GM19328 (cell line): ENCODE results near the gene KIAA0040.

ENCODE experiments used
- ATAC-seq: cut with Tn5 transposase; IDR thresholded peaks from one replicate; pipeline ENCODE4 v1.9.1; 2021; ENCODE audit warnings: mild to moderate bottlenecking, moderate library complexity; ENCODE audit not compliant: unreplicated experiment

KIAA0040 gene

GRCh38 chr1:175203570-175204068, 11.0 kb upstream of the KIAA0040 start:
- ATAC-seq, result no peak

- no peak for ATAC-seq
Measured at GRCh38 chr1:175200678-175201521, 8.3 kb upstream of the KIAA0040 start.

GRCh38 chr1:175198332-175198731, 5.8 kb upstream of the KIAA0040 start:
- ATAC-seq, result no peak

GRCh38 chr1:175197531-175197930, 5.0 kb upstream of the KIAA0040 start:
- no peak for ATAC-seq

GRCh38 chr1:175195798-175196197, 3.2 kb upstream of the KIAA0040 start:
- ATAC-seq, result no peak

GRCh38 chr1:175195281-175195680, 2.7 kb upstream of the KIAA0040 start:
- no peak for ATAC-seq

- no peak for ATAC-seq
Measured at GRCh38 chr1:175193527-175193910, 943 bp upstream of the KIAA0040 start.

GRCh38 chr1:175192111-175192629, 406 bp downstream of the KIAA0040 start:
- ATAC-seq, result no peak

- peak; percentile 29 for ATAC-seq
Measured at GRCh38 chr1:175191659-175192058, 917 bp downstream of the KIAA0040 start.

GRCh38 chr1:175188936-175189335, 3.6 kb downstream of the KIAA0040 start:
- ATAC-seq, result peak; percentile 57

- ATAC-seq, result no peak
Measured at GRCh38 chr1:175186433-175187160, 6.0 kb downstream of the KIAA0040 start.

- no peak for ATAC-seq
Measured at GRCh38 chr1:175185903-175186302, 6.7 kb downstream of the KIAA0040 start.

- ATAC-seq, result no peak
Measured at GRCh38 chr1:175183586-175183985, 9.0 kb downstream of the KIAA0040 start.

- ATAC-seq, result no peak
Measured at GRCh38 chr1:175182201-175182746, 10.3 kb downstream of the KIAA0040 start.

GRCh38 chr1:175179837-175180590, 12.6 kb downstream of the KIAA0040 start:
- no peak for ATAC-seq

- ATAC-seq, result no peak
Measured at GRCh38 chr1:175178456-175178855, 14.1 kb downstream of the KIAA0040 start.

GRCh38 chr1:175178056-175178455, 14.5 kb downstream of the KIAA0040 start:
- no peak for ATAC-seq

- no peak for ATAC-seq
Measured at GRCh38 chr1:175176246-175176645, 16.3 kb downstream of the KIAA0040 start.

- ATAC-seq, result peak; percentile 70
Measured at GRCh38 chr1:175174309-175175102, 18.1 kb downstream of the KIAA0040 start.

GRCh38 chr1:175173531-175173930, 19.0 kb downstream of the KIAA0040 start:
- ATAC-seq, result no peak
